Peyer's patch (tissue), 4 donors: ENCODE results near the gene OXLD1. TPM values are rescaled to one million over a fixed set of nuclear protein-coding genes. Genes with fewer than 3 reads are reported as not detected.

Source experiments
- DNase-seq, 3 donors: peaks; one replicate each; pipeline ENCODE4 v3.0.0-alpha.2; 2017 to 2019
- H3K27ac ChIP-seq, 4 donors: fragments of 200-600 bp; sonication (generic); one replicate each; pipeline ENCODE4 v1.5.1; 2016 to 2019
- H3K27me3 ChIP-seq, 2 donors: fragments of 200-600 bp; sonication (generic); one replicate each; pipeline ENCODE4 v1.5.1; 2019
- H3K36me3 ChIP-seq, 3 donors: fragments of 200-600 bp; sonication (generic); one replicate each; pipeline ENCODE4 v1.5.1; 2016 to 2019
- H3K4me1 ChIP-seq, 4 donors: fragments of 200-600 bp; sonication (generic); one replicate each; pipeline ENCODE4 v1.5.1; 2016 to 2019
- H3K4me3 ChIP-seq, 4 donors: fragments of 200-600 bp; sonication (generic); 1 replicate in 3 of 4; 2 replicates in 1 of 4; pipeline ENCODE4 v1.5.1; 2016 to 2019; ENCODE audit warnings: mild to moderate bottlenecking in 1 of 4
- H3K9me3 ChIP-seq, 4 donors: fragments of 200-600 bp; sonication (generic); one replicate each; pipeline ENCODE4 v1.5.1; 2016 to 2019; ENCODE audit warnings: mild to moderate bottlenecking in 1 of 4
- POLR2A ChIP-seq, 2 donors: fragments of 450-650 bp; IDR thresholded peaks; one replicate each; pipeline ENCODE4 v1.5.1; 2017; ENCODE audit warnings: antibody characterized with exemption in 2 of 2, mild to moderate bottlenecking in 2 of 2, moderate library complexity in 2 of 2
- total RNA-seq, 4 donors: library from RNA; depleted of rRNA; stranded (reverse); fragments of >200 nt; gene quantifications; one replicate each; pipeline ENCODE4 v1.1.0, GENCODE V29; 2016
- TF ChIP-seq, protein P1 (sequence below), 6 experiments: fragments of 450-650 bp in 4 of 6; fragments of 200-600 bp in 2 of 6; sonication (generic) in 1 of 6; IDR thresholded peaks; one replicate each; pipeline ENCODE4 v1.5.1; 2017 to 2019; ENCODE audit warnings: antibody characterized with exemption in 6 of 6, mild to moderate bottlenecking in 3 of 6, moderate library complexity in 1 of 6

Gene OXLD1
- total RNA-seq, 4 donors from 2014 or later = 1.7 to 55.4 (median 41.9) TPM

DNA sequence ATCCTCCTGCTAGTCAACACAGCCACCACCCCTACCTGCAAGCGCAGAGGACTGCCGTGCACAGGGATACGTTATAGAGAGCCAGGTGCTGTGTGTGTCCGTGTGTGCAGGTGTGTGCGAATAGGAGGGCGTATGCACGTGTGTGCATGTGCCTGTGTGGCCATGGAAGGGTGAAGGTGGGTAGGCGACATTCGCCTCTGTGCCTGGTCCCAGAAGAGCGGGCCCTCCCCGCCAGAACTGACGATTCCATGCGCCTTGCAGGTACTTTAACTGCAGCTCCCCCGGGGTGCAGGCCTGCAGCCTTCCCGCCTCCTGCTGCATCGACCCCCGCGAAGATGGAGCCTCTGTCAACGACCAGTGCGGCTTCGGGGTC is 18.8 kb downstream of the OXLD1 start:
- H3K27me3 ChIP-seq = peaks cover 0 to 4% of the 10 kb centered on the region in 2 donors

DNA sequence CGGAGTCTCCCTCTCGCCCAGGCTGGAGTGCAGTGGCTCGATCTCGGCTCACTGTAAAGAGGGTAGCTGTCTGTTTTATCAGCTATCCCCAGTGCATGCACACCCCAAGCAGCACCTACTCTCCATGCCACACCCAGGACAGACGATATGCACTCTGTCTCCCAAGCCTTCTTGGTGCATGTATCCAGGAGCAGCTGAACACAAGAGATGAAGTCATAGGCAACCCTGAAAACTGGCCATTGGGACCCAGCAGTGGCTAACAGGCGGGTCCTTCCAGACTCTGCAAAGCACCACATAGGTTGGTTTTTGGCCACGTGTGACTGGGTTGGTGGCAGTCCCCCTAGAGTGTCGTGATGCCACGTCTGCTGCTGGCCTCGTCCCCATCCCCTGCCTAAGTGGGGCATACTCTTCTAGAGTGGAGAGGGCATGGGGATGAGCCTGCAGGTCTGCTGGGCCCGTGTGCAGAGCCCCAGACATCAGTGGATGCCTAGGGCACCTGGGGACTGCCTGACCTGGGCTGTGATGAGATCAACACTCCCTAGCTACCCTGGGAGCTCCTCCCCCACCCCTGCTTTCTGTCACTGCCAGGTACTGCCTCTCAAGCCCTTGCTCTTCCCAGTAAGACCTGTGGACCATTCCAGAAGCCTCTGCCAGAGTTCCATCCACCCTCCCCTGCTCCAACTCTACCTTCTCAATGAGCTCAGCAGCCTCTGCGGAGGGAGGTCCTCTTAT is 19.4 kb downstream of the OXLD1 start:
- DNase-seq = no peak
- H3K36me3 ChIP-seq = no peaks in the 10 kb centered on the region
- peaks cover 0 to 4% of the 10 kb centered on the region in 2 donors for H3K27me3 ChIP-seq
- H3K4me1 ChIP-seq = no peaks in the 10 kb centered on the region
- H3K27ac ChIP-seq = no peak overlapping the region
- H3K9me3 ChIP-seq = peaks cover 0 to 6% (median 3%) of the 10 kb centered on the region in 4 donors
- no peak overlapping the region for H3K4me3 ChIP-seq
- TF ChIP-seq, protein P1, sequence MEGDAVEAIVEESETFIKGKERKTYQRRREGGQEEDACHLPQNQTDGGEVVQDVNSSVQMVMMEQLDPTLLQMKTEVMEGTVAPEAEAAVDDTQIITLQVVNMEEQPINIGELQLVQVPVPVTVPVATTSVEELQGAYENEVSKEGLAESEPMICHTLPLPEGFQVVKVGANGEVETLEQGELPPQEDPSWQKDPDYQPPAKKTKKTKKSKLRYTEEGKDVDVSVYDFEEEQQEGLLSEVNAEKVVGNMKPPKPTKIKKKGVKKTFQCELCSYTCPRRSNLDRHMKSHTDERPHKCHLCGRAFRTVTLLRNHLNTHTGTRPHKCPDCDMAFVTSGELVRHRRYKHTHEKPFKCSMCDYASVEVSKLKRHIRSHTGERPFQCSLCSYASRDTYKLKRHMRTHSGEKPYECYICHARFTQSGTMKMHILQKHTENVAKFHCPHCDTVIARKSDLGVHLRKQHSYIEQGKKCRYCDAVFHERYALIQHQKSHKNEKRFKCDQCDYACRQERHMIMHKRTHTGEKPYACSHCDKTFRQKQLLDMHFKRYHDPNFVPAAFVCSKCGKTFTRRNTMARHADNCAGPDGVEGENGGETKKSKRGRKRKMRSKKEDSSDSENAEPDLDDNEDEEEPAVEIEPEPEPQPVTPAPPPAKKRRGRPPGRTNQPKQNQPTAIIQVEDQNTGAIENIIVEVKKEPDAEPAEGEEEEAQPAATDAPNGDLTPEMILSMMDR (IDR thresholded peaks at IDR 0.05) = no peak
- TF ChIP-seq POLR2A (IDR thresholded peaks at IDR 0.05) = no peak

More for the DNA sequence above, 18.8 kb downstream of the OXLD1 start:
- H3K9me3 ChIP-seq = peaks cover 0 to 6% (median 3%) of the 10 kb centered on the region in 4 donors
- H3K4me3 ChIP-seq = no peak overlapping the region
- no peaks in the 10 kb centered on the region for H3K4me1 ChIP-seq
- no peak for DNase-seq
- H3K36me3 ChIP-seq = no peaks in the 10 kb centered on the region
- TF ChIP-seq POLR2A (IDR thresholded peaks at IDR 0.05) = no peak
- TF ChIP-seq, protein P1 (IDR thresholded peaks at IDR 0.05) = no peak
- H3K27ac ChIP-seq = no peak overlapping the region

GRCh38 chr17:81644976-81645952 is 21.1 kb downstream of the OXLD1 start:
- Histone ChIP-seq H3K4me1 (no peaks in the 10 kb centered on the region), H3K36me3 (no peaks in the 10 kb centered on the region), H3K9me3 (peaks cover 0 to 6% (median 3%) of the 10 kb centered on the region in 4 donors), H3K4me3 (no peak overlapping the region), H3K27ac (no peak overlapping the region), H3K27me3 (peaks cover 0 to 4% of the 10 kb centered on the region in 2 donors)
- TF ChIP-seq, protein P1 (IDR thresholded peaks at IDR 0.05) = no peak
- no peak for TF ChIP-seq POLR2A (IDR thresholded peaks at IDR 0.05)
- no peak for DNase-seq

- TF ChIP-seq, protein P1 (IDR thresholded peaks at IDR 0.05) = no peak
- TF ChIP-seq POLR2A (IDR thresholded peaks at IDR 0.05) = no peak
- Histone ChIP-seq H3K27me3 (peaks cover 0 to 4% of the 10 kb centered on the region in 2 donors), H3K9me3 (peaks cover 0 to 6% (median 3%) of the 10 kb centered on the region in 4 donors), H3K36me3 (no peaks in the 10 kb centered on the region), H3K27ac (no peak overlapping the region), H3K4me1 (no peaks in the 10 kb centered on the region), H3K4me3 (no peak overlapping the region)
- no peak for DNase-seq
These were observed 21.9 kb downstream of the OXLD1 start for GRCh38 chr17:81644496-81644895.

DNA sequence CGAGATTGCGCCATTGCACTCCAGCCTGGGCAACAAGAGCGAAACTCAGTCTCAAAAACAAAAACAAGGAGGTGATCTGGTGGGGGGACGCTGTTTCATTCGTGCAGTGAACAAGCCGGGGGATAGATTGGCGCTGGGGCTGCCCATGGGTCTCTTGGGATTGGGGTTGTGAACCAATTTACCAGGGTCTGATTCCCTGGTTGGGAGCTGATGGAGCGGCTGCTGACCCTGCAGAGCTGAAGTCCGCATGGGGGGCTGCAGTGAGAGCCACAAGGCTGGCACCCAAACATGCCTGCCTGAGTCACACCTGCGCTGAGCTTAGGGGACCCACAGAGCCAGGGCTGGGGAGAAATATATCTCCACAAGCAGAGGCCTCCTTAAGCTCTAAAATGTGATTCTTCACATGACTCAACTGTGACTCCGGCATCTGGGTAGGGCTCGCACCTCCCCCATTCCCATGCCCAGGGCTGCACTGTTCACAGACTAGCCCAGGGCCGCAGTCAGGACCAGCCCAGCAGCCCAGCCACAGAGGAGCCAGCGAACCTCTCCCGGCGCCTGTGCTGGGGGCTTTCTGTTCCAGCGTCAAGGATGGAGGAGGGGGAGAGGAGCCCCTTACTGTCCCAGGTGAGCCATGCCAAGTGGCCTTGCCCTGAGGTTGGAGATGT is 24.4 kb downstream of the OXLD1 start:
- H3K9me3 ChIP-seq = no peaks in the 10 kb centered on the region
- TF ChIP-seq, protein P1 (IDR thresholded peaks at IDR 0.05) = no peak
- no peak for TF ChIP-seq POLR2A (IDR thresholded peaks at IDR 0.05)
- no peak for DNase-seq
- no peaks in the 10 kb centered on the region for H3K27me3 ChIP-seq
- no peaks in the 10 kb centered on the region for H3K36me3 ChIP-seq
- no peak overlapping the region for H3K4me3 ChIP-seq
- no peak overlapping the region for H3K27ac ChIP-seq
- no peaks in the 10 kb centered on the region for H3K4me1 ChIP-seq
